ENCODE data around the gene MEIOC.
"Not testable (repeated sequence)": the region's sequence is repeated elsewhere in the genome, so short reads cannot be mapped to it uniquely, and the experiment has no call there.

The MEIOC gene

GRCh38 chr17:44614862-44615261 lies 41.4 kb upstream of the MEIOC start:
- H3K4me3 ChIP-seq (ENCODE audit: low read length), result no peak overlapping the region
- DNase-seq (ENCODE audit: low read depth), result no peak
- TF ChIP-seq CTCF (IDR thresholded peaks at IDR 0.05; ENCODE audit: insufficient read depth, low read depth, low read length, missing control alignments), result no peak

GRCh38 chr17:44618652-44619051 lies 37.6 kb upstream of the MEIOC start:
- not testable (repeated sequence) for DNase-seq (ENCODE audit: low read depth)

GRCh38 chr17:44623070-44623725 lies 33.1 kb upstream of the MEIOC start:
- DNase-seq (ENCODE audit: low read depth), result no peak
- no peak overlapping the region for H3K4me3 ChIP-seq (ENCODE audit: low read length)
- TF ChIP-seq CTCF (IDR thresholded peaks at IDR 0.05; ENCODE audit: insufficient read depth, low read depth, low read length, missing control alignments), result no peak

More at GRCh38 chr17:44618652-44619051, 37.6 kb upstream of the MEIOC start:
- H3K4me3 ChIP-seq (ENCODE audit: low read length), result not testable (repeated sequence)

GRCh38 chr17:44627513-44628242 lies 28.6 kb upstream of the MEIOC start:
- DNase-seq (ENCODE audit: low read depth), result no peak
- H3K4me3 ChIP-seq (ENCODE audit: low read length), result no peak overlapping the region
- no peak for TF ChIP-seq CTCF (IDR thresholded peaks at IDR 0.05; ENCODE audit: insufficient read depth, low read depth, low read length, missing control alignments)

- DNase-seq (ENCODE audit: low read depth), result no peak
- no peak overlapping the region for H3K4me3 ChIP-seq (ENCODE audit: low read length)
- TF ChIP-seq CTCF (IDR thresholded peaks at IDR 0.05; ENCODE audit: insufficient read depth, low read depth, low read length, missing control alignments), result no peak
Observed at GRCh38 chr17:44628243-44629188, 27.8 kb upstream of the MEIOC start.

GRCh38 chr17:44629314-44629713 lies 27.0 kb upstream of the MEIOC start:
- DNase-seq (ENCODE audit: low read depth), result no peak
- no peak overlapping the region for H3K4me3 ChIP-seq (ENCODE audit: low read length)
- no peak for TF ChIP-seq CTCF (IDR thresholded peaks at IDR 0.05; ENCODE audit: insufficient read depth, low read depth, low read length, missing control alignments)

- no peak overlapping the region for H3K4me3 ChIP-seq (ENCODE audit: low read length)
- TF ChIP-seq CTCF (IDR thresholded peaks at IDR 0.05; ENCODE audit: insufficient read depth, low read depth, low read length, missing control alignments), result no peak
- DNase-seq (ENCODE audit: low read depth), result no peak
Observed at GRCh38 chr17:44630703-44631102, 25.6 kb upstream of the MEIOC start.
